Measurements from ENCODE around the gene CDA.

The CDA gene

DNA sequence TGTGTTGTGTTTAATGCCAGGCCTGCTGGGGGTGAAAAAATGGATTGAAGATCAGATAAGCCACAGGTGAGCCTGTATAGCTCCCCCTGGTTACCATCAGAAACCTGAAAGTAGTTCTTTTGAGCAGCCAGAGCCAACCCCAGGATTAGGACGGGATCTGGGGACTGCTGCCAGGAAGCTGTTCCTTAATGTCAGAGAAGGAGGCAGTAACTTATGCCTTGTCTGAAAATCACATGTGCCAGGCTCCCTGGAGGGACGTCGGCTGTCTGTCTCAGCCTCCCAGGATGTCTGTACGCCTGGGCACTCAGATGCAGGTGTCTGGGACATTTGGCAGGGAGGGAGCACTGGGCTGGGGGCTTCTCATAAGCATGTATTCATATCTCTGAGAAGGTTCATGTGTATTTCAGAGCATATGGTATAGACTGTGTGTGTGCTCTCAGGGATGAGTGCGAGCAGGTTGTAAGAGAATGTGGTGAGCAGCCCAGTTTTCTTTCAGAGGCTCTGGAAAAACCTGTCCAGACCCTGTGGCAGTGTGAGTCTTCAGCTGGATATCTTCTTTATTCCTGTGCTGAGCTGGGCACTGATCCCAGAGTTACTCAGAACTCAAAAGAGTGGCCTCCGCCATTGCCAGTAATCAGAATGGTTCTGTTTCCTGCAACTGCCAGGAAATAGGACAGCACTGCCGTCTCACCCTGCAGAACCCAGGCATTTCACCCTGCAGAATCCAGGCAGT is 33.7 kb upstream of the CDA start:
- TF ChIP-seq, protein P1, sequence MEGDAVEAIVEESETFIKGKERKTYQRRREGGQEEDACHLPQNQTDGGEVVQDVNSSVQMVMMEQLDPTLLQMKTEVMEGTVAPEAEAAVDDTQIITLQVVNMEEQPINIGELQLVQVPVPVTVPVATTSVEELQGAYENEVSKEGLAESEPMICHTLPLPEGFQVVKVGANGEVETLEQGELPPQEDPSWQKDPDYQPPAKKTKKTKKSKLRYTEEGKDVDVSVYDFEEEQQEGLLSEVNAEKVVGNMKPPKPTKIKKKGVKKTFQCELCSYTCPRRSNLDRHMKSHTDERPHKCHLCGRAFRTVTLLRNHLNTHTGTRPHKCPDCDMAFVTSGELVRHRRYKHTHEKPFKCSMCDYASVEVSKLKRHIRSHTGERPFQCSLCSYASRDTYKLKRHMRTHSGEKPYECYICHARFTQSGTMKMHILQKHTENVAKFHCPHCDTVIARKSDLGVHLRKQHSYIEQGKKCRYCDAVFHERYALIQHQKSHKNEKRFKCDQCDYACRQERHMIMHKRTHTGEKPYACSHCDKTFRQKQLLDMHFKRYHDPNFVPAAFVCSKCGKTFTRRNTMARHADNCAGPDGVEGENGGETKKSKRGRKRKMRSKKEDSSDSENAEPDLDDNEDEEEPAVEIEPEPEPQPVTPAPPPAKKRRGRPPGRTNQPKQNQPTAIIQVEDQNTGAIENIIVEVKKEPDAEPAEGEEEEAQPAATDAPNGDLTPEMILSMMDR (IDR thresholded peaks at IDR 0.05; ENCODE audit: low read depth, low read length, poor library complexity, severe bottlenecking): no peak
- no peak for TF ChIP-seq EZH2phosphoT487 (IDR thresholded peaks at IDR 0.05; ENCODE audit: borderline replicate concordance, low read length)

DNA sequence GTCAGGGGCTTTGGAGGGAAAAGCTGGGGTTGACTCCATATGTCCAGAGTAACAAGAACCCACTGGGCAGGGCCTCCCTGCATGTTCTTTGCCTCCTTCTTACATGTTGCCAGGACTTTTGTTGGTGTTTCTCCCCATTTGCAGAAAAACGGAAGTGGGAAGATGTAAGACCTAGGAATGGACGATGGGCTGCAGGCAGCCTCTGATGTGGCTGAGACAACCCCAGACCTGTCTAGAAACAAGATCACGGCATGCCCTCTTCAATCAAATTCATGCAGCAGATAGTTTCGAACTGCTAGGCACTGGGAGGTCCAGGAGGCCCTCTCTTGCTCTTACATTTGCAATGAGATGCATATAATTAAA is 33.2 kb upstream of the CDA start:
- H4K20me1 ChIP-seq (ENCODE audit: control insufficient read depth, insufficient read depth, low read depth, low read length): no peaks in the 10 kb centered on the region; the same call in 1 of the 2 replicates
- H3K9me2 ChIP-seq (replicated peaks; ENCODE audit: control insufficient read depth, low read length): no peaks in the 10 kb centered on the region
- H3K4me2 ChIP-seq (ENCODE audit: low read length): no peak overlapping the region
- H3K27me3 ChIP-seq (ENCODE audit: control insufficient read depth, low read length): peaks cover 3% of the 10 kb centered on the region; the same call in 1 of the 2 replicates
- no peaks in the 10 kb centered on the region for H3K9me3 ChIP-seq (ENCODE audit: control insufficient read depth, insufficient read depth, low read length)
- H3K4me3 ChIP-seq (ENCODE audit: low read length): no peak overlapping the region
- peaks cover 10% of the 10 kb centered on the region for H3K4me1 ChIP-seq (ENCODE audit: control insufficient read depth, low read length)
- H3F3A ChIP-seq (ENCODE audit: control insufficient read depth, insufficient read depth): no peaks in the 10 kb centered on the region
- H3K79me2 ChIP-seq (ENCODE audit: control insufficient read depth, low read length): no peaks in the 10 kb centered on the region
- H3K36me3 ChIP-seq (ENCODE audit: control insufficient read depth, low read length): no peaks in the 10 kb centered on the region
- H3K27ac ChIP-seq (ENCODE audit: low read depth, low read length): no peak overlapping the region
- TF ChIP-seq, protein P1 (IDR thresholded peaks at IDR 0.05; ENCODE audit: low read depth, low read length, poor library complexity, severe bottlenecking): no peak
- no peak for TF ChIP-seq EZH2phosphoT487 (IDR thresholded peaks at IDR 0.05; ENCODE audit: borderline replicate concordance, low read length)

More for the DNA sequence above, 33.7 kb upstream of the CDA start:
- H4K20me1 ChIP-seq (ENCODE audit: control insufficient read depth, insufficient read depth, low read depth, low read length): no peaks in the 10 kb centered on the region; the same call in 1 of the 2 replicates
- H3K27me3 ChIP-seq (ENCODE audit: control insufficient read depth, low read length): 0 out of 2 replicates have a peak, but pooled peaks cover 3% of the 10 kb centered on the region
- H3K27ac ChIP-seq (ENCODE audit: low read depth, low read length): no peak overlapping the region
- no peaks in the 10 kb centered on the region for H3K9me3 ChIP-seq (ENCODE audit: control insufficient read depth, insufficient read depth, low read length)
- no peak overlapping the region for H3K4me3 ChIP-seq (ENCODE audit: low read length)
- H3F3A ChIP-seq (ENCODE audit: control insufficient read depth, insufficient read depth): no peaks in the 10 kb centered on the region
- no peak overlapping the region for H3K4me2 ChIP-seq (ENCODE audit: low read length)
- H3K4me1 ChIP-seq (ENCODE audit: control insufficient read depth, low read length): peaks cover 14% of the 10 kb centered on the region
- H3K36me3 ChIP-seq (ENCODE audit: control insufficient read depth, low read length): no peaks in the 10 kb centered on the region
- H3K79me2 ChIP-seq (ENCODE audit: control insufficient read depth, low read length): no peaks in the 10 kb centered on the region
- no peaks in the 10 kb centered on the region for H3K9me2 ChIP-seq (replicated peaks; ENCODE audit: control insufficient read depth, low read length)

DNA sequence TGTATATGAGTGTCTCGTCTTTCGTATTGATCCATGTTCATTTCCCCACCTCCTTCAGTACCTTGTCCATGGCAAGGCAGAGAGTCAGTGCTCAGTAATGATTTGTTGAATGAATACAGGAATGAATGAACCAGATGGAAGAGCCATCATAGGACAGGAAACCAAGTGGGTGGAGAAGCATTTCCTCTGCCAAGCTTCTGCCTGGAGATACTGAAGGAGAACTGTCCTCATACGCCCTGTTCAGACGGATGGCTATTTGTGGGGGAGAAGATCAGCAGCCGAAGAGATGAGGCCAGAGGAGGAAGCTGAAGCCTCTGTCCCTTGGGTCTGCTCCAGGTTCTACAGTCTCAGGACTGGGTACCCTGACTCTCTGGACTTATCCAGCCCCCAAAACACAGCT is 30.7 kb upstream of the CDA start:
- no peak overlapping the region for H3K27ac ChIP-seq (ENCODE audit: low read depth, low read length)
- no peaks in the 10 kb centered on the region for H3K9me2 ChIP-seq (replicated peaks; ENCODE audit: control insufficient read depth, low read length)
- no peaks in the 10 kb centered on the region for H3K9me3 ChIP-seq (ENCODE audit: control insufficient read depth, insufficient read depth, low read length)
- no peaks in the 10 kb centered on the region for H3K4me1 ChIP-seq (ENCODE audit: control insufficient read depth, low read length)
- H3K79me2 ChIP-seq (ENCODE audit: control insufficient read depth, low read length): no peaks in the 10 kb centered on the region
- H4K20me1 ChIP-seq (ENCODE audit: control insufficient read depth, insufficient read depth, low read depth, low read length): no peaks in the 10 kb centered on the region
- TF ChIP-seq, protein P1 (IDR thresholded peaks at IDR 0.05; ENCODE audit: low read depth, low read length, poor library complexity, severe bottlenecking): no peak
- TF ChIP-seq EZH2phosphoT487 (IDR thresholded peaks at IDR 0.05; ENCODE audit: borderline replicate concordance, low read length): no peak
- no peak overlapping the region for H3K4me2 ChIP-seq (ENCODE audit: low read length)
- H3K4me3 ChIP-seq (ENCODE audit: low read length): no peak overlapping the region
- no peaks in the 10 kb centered on the region for H3F3A ChIP-seq (ENCODE audit: control insufficient read depth, insufficient read depth)
- no peaks in the 10 kb centered on the region; the same call in 1 of the 2 replicates for H3K27me3 ChIP-seq (ENCODE audit: control insufficient read depth, low read length)
- H3K36me3 ChIP-seq (ENCODE audit: control insufficient read depth, low read length): no peaks in the 10 kb centered on the region

All from DOHH2 (cell line).